HG03280 (cell line): ENCODE measurements around the gene TOLLIP.
"Not testable (repeated sequence)": the region's sequence is repeated elsewhere in the genome, so short reads cannot be mapped to it uniquely, and the experiment has no call there.

ENCODE experiments used
- ATAC-seq: cut with Tn5 transposase; IDR thresholded peaks from one replicate; pipeline ENCODE4 v1.9.1; 2021; ENCODE audit warnings: mild to moderate bottlenecking, moderate library complexity; ENCODE audit not compliant: unreplicated experiment

Gene TOLLIP

GRCh38 chr11:1267441-1268100 is 41.9 kb downstream of the TOLLIP start:
- no peak for ATAC-seq

- ATAC-seq, result not testable (repeated sequence)
Observed at GRCh38 chr11:1266976-1267375, 42.5 kb downstream of the TOLLIP start.

- not testable (repeated sequence) for ATAC-seq
Observed at GRCh38 chr11:1265480-1265879, 44.0 kb downstream of the TOLLIP start.

GRCh38 chr11:1264444-1264843 is 45.0 kb downstream of the TOLLIP start:
- ATAC-seq, result not testable (repeated sequence)

GRCh38 chr11:1263010-1263409 is 46.4 kb downstream of the TOLLIP start:
- ATAC-seq, result no peak

GRCh38 chr11:1262172-1263006 is 47.0 kb downstream of the TOLLIP start:
- peak; percentile 80 for ATAC-seq

- no peak for ATAC-seq
Observed at GRCh38 chr11:1261241-1262071, 48.0 kb downstream of the TOLLIP start.

GRCh38 chr11:1260620-1261019 is 48.8 kb downstream of the TOLLIP start:
- ATAC-seq, result no peak

GRCh38 chr11:1260023-1260501 is 49.4 kb downstream of the TOLLIP start:
- no peak for ATAC-seq

- ATAC-seq, result no peak
Observed at GRCh38 chr11:1259561-1259960, 49.9 kb downstream of the TOLLIP start.

- no peak for ATAC-seq
Observed at GRCh38 chr11:1259076-1259461, 50.4 kb downstream of the TOLLIP start.

- no peak for ATAC-seq
Observed at GRCh38 chr11:1258401-1259075, 50.9 kb downstream of the TOLLIP start.

- no peak for ATAC-seq
Observed at GRCh38 chr11:1257916-1258315, 51.5 kb downstream of the TOLLIP start.

GRCh38 chr11:1257366-1257765 is 52.1 kb downstream of the TOLLIP start:
- no peak for ATAC-seq

- no peak for ATAC-seq
Observed at GRCh38 chr11:1256257-1257045, 53.0 kb downstream of the TOLLIP start.

- ATAC-seq, result no peak
Observed at GRCh38 chr11:1255151-1255550, 54.3 kb downstream of the TOLLIP start.

- no peak for ATAC-seq
Observed at GRCh38 chr11:1254733-1255132, 54.7 kb downstream of the TOLLIP start.

- no peak for ATAC-seq
Observed at GRCh38 chr11:1254086-1254648, 55.3 kb downstream of the TOLLIP start.

GRCh38 chr11:1253103-1253485 is 56.3 kb downstream of the TOLLIP start:
- no peak for ATAC-seq
